OCI-M1 (cell line): ENCODE data around the gene TBC1D2B.

Experiments used
- DNase-seq: peaks from one replicate; lab custom pipeline; 2025; lab: John Stamatoyannopoulos, UW

TBC1D2B gene

DNA sequence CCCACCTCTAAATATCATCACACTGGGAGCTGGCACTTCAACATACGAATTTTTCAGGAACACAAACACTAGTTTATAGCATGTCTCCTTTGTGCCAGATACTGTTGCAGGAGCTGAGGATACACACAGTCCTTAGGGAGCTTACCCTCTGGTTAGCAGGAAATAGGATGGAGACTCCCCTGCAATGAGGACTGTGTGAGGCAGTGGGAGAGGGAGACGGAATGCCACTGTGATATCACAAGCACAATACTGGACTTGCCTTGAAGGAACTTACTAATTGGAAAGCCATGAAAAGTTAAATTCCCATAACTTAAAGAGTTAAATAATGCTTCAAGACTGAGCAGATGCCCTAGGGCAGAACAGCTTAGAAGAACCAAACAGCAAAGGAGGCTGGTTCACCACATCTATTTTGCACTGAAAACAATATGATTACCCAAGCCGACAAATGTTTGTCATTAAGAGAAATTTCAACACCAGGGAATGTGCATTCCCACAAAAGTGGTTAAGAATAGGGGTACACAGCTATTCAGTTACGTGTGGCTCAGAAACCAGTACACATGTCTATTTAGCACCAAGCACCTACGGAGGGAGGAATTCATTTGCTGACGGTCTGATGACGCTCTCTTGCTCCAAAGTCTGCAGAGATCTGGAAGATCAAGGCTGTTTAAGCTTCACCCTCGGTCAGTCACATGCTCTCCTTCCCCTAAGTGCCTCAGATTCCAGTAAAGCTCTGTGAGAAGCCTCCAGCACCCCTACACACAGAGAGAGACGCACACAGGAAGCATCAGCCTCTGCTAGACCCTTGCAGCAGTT is 5.2 kb downstream of the TBC1D2B start:
- DNase-seq = no peak

DNA sequence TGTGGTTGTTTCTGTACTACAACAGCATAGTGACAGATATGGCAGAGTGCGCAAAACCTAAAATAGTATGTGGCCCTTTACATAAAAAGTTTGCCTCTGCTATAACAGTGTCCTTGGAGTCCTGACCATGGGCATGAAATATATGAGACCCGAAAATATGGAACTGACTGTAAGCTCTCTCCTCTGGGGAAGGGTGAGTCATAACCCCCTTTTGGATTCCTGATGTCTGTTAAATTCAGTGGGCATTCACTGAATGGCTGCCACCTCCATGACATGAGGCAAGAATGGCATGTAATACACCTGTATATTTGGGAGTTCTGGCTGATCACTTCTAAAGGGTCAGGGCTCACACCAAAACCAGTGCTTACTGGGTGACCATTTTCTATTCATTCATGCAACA is 6.1 kb downstream of the TBC1D2B start:
- no peak for DNase-seq

DNA sequence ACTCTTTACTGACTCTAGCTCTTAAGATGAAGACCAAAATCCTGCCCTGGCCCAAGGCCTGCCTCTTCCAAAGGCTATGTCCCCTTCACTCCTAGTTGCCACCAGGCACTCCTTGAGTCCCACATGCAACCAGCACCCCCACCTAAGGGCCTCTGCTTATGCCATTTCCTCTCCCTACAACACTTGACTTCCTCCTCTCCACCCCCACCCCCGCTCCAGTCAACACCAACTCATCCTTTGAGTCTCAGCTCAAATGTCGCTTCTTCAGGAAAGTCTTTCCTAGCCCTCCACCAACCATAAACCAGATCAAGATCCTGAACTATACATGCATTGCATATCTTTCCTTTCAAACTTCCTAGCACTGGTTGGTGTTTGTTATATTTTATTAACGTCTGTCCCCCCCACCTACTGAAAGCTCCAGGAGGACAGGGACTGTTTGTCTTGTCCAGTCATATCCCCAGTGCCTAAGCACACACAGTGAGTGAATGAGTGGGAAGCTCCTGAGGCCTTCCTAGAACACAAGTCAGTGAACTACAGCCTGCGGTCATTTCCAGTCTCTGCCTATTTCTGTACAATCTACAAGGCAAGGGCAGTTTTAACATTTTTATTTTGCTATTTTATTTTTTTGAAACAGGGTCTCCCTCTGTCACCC is 7.3 kb downstream of the TBC1D2B start:
- peak; percentile 30 for DNase-seq

DNA sequence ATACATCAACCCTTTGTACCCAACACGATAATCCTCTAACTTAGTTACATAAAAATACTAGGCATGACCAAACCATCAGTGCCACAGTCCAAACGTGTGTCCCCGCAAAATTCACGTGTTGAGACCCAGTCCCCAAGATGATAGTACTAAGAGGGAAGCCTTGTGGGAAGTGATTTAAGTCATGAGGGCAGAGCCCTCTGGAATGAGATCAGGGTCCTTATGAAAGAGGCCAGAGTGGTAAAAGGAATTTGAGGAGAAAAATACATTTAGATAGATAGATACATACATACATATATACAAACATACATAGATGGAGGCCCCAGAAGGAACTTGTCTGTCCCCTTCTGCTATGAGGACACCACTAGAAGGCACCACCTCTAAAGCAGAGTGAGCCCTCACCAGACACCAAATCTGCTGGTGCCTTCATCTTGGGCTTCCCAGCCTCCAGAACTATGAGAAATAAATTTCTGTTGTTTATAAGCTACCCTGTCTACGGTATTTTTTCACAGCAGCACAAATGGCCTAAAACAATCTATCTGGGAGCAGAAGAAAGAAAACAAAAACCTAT is 8.0 kb downstream of the TBC1D2B start:
- DNase-seq = peak; percentile 30

GRCh38 chr15:78069052-78069414 is 8.5 kb downstream of the TBC1D2B start:
- no peak for DNase-seq

GRCh38 chr15:78067328-78068228 is 9.9 kb downstream of the TBC1D2B start:
- DNase-seq = peak; percentile 72

DNA sequence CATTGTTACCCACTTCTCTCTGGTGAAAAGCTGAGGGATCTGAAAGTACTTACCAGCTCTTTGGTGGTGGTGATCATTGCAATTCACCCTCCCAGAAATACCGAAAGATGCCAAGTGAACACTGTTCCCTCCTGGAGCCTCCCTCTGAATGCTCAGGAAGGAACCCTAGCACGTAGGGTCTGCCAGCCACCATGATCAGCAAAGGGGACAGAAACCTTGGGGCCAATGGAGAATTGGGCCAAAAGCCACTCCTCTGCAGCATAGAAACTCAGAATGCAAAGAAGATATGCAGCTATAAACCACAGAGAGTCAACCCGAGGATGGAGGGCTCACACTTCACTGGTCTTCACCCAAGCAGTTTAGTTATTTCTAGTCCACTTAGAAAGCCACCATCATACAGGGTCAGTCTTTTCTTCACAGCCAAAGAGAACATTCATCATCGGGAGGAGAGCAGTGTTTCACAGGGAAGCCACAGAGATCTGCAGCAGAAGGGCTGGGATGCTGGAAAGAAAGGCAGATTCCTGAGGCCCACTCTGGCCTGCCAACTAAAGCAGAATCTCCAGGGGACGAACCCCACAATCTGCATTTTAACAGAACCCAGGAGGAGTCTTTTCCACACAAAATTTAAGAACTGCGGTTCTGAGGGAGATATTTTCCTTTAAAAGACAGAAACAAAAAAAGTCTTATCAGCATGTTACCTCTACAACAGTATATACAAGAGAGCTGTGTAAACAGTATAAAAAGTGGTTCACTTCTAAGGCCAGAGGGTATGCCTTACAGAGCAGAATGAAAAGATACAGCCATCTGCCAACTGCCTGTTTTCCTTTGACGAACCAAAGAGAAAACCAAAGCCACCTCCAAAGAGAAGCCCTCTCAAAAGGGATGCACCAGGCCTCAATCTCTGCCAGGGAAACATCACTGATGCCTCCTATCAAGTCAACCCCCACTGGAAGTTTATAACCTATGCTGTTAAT is 11.3 kb downstream of the TBC1D2B start:
- DNase-seq = no peak

DNA sequence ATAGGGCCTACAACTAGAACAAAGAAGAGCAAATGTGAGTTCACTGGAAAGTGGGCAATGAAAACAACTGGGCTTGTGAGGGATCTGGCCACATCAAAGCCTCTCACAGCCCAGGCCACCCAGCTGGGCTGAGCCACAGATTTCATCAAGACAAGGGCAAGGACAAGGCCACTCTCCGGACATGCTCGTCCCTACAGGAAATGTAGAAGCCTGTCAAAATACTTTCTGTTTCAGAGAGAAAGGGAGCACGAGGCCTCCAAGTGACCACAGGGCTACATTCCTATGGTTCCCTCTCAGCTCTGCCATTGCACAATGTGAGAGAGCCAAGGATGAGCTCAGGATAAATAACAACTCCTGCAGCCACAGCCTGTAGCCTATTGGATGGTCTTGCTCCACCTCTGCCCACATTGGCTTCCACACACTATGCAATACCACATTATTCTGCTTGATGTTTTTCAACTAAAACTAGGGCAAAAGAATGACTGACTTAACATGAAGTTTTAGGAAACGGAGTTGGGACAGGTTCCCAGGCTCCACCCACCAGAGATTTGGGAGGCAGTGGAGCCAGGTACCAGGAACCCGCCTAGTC is 12.1 kb downstream of the TBC1D2B start:
- DNase-seq = peak; percentile 92

DNA sequence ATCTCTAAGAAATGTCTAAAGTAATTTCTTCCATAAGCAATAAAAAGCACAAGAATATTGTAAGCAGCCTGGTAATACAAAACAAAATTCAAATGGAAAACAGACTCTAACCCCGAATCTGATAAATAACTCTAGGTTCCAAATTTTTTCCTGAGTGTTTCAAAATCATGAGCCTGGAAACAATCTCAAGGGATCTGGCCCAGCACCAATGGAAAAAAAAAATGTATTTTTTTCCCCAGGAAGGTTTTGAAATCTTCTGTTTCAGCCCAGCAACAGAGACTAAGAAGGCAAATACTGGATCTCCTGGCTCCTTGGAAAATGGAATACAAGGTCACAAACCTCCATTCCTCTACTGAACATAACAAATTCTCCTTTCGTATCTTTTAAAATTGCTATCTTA is 13.0 kb downstream of the TBC1D2B start:
- no peak for DNase-seq

DNA sequence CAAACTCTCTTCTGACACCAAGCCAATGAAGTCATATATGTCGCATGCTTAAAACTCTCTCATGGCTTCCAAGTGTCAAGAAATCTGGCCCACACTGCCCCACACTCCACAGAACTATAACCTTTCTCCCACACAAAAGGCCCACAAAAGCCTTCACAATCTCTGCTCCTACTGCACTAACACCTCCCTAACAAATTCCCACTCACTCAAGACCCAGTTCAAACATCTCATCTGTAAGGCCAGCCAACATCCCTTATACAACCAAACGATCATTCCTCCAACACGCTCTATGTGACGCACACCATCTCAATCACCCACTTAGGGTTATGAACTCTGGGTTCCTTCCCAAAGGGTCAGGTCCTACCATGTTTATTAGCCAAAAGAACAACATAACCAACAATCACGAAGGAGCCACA is 13.5 kb downstream of the TBC1D2B start:
- DNase-seq = no peak

DNA sequence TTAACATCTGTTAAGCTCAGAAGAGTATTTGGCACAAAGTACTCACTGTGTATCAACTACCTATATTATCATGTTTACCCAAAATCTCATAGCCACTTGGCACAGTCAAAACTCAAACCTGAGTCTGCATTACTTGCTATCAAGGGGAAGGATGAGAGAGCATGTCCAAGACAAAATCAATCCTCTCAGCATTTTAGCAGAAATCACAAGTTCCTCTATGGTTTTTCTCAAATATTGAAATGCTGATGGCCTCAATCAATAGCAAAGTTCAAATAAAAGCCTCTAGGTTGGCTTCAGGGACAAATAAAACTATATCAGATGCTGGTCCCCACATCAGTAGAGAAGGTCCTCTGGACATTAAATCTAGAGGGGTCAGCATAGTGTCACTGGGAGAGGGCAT is 14.3 kb downstream of the TBC1D2B start:
- DNase-seq = no peak

DNA sequence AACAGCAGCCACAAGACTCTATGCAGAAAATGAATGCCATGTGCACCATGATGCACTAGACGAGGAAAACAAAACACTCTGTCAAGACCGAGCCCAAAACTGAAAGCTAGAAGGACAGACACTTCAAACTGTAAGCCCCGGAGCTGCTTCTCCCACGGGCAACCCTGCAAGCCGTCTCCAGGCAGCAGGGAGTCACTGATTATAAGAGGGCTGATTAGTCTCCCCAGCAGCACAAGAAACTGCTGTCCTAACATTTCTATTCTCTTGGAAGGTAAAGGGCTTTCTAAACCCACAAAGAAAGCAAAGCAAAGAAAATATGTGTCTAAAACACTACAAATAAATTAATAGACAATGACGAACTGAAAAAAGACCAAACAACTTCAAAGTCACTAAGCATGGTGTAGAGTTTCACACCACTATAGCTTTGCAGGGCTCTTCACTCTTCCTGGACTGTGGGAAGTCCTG is 15.5 kb downstream of the TBC1D2B start:
- peak; percentile 80 for DNase-seq

DNA sequence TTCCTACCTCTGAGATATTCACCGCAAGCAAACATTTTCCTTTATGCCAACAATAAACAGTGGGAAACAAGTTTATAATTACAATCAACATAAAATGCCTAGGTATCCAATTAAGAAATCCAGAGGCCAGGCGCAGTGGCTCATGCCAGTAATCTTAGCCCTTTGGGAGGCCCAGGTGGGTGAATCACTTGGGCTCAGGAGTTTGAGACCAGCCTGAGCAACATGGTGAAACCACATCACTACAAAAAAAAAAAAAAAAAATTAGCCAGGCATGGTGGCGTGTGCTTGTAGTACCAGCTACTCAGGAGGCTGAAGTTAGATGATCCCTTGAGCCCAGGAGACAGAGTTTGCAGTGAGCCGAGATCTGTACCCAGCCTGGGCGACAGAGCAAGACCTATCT is 17.3 kb downstream of the TBC1D2B start:
- DNase-seq = no peak

- no peak for DNase-seq
These were observed 18.2 kb downstream of the TBC1D2B start for GRCh38 chr15:78059110-78059839.

DNA sequence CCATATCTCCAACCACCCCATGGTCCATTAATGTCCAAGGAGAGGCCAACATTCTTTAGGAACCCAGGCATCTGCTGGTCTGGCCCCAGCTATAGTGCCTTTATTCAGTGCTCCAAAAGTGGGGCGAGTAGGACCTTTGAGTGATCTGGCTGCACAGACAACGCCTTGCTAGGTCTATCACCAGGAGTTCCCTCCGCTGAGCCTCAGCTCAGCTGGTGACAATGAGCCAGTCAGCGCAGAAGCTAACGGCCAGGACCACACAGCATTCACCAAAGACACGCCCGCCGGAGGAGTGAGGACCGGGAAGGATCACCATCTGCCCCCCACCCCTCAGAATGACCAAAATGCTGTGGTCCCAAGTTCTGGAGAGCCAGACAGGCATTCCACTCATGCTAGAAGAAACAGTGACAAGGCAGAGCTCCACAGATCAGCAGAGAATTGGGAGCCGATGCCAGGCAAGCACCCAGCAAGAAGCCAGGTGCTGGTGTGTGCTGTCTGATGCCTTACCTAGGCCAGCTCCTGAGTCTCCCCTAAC is 19.0 kb downstream of the TBC1D2B start:
- no peak for DNase-seq

- no peak for DNase-seq
These were observed 19.7 kb downstream of the TBC1D2B start for GRCh38 chr15:78057803-78058202.

- DNase-seq = no peak
These were observed 20.7 kb downstream of the TBC1D2B start for GRCh38 chr15:78056714-78057269.

DNA sequence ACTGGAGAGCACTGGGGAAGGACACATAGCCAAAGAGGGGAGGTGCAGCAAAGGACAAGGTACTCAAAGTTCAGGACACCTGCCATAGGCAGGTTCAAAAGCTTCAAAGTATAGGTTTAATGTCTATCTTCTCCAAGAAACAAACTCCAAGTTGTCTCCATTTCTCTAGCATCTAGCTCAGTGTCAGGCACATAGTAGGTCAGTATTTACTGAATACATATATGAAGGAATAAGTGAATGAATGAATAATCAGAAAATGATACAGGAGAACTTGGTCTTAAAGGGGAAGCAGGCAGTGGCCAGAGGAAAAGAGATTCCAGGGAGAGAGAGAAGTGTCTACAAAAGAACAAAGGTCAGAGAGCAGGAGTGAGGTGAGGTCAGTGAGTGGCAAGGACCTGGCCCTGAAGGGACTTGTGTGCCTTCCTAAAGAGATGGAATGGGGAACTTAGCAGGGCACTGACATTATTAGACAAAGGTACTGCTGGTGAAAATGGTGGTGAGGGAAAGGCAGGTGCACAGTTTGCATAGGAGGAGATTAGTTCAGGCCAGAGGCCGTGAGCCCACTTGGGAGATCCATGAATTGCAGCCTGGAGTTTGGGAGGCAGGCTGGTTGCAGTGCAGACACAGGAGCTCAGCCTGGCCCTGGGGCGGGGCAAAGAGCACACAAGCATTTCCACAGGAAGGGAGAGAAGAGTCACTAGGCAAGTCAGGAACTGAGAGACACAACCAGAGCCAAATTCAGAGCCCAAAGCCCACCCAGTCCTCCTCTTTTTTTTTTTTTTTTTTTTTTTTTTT is 21.4 kb downstream of the TBC1D2B start:
- DNase-seq = no peak
